ENCODE results near the gene SFRP5.

Gene SFRP5

DNA sequence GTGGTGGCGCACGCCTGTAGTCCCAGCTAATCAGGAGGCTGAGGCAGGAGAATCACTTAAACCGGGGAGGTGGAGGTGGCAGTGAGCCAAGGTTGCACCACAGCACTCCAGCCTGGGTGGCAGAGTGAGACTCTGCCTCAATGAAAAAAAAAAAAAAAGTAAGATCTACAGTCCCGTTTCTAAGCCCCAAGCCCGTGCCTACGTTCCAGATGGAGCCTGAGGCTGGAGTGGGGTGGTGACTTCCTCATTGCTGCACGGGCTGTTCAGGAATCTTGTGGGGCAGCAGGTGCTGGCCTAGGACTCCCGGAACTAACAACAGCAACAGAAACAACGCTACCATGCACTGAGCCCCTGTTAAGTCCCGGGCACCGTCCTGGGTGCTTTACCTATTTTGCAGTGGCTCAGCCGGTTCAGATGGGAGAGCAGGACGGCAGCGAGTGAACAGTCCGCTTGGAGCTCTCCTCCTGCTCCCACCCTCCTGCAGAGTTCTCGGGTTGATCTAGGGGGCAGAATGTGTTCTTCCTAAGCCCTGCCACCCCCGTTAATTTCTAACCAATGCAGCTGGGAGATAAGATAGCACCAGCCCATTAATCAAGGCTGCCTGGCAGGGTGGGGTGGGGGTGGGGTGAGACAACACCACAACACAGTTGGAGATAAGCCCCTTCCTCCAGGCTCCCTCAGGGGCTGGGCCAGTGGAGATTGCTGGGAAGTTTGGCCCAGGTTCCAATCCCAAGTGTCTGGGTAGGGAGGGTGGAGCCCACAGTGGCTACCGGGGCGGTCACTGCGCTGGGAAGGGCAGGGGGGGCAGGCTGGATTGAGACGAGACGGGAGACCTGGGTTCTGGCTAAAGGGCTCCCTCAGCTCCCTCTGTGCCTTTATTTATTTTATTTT is 17.0 kb upstream of the SFRP5 start:
- H3K9me3 ChIP-seq (ENCODE audit: control insufficient read depth in 5 of 5, low read length in 5 of 5), result no peaks in the 10 kb centered on the region
- H3K4me1 ChIP-seq (ENCODE audit: control insufficient read depth in 5 of 5, insufficient read depth in 5 of 5, low read length in 5 of 5), result peaks cover 2 to 12% (median 9%) of the 10 kb centered on the region in 5 donors
- H3K27me3 ChIP-seq (ENCODE audit: control insufficient read depth in 5 of 5, insufficient read depth in 4 of 5, low read length in 5 of 5), result peaks cover 3 to 20% (median 8%) of the 10 kb centered on the region in 5 donors
- no peaks in the 10 kb centered on the region for H3K36me3 ChIP-seq (ENCODE audit: control insufficient read depth in 5 of 5, insufficient read depth in 5 of 5, low read length in 5 of 5)
- H3K9ac ChIP-seq (ENCODE audit: low read length in 5 of 5), result peak overlapping the region in 1 of 5 donors; percentile 31
- peak overlapping the region in 3 of 5 donors; percentile 7 to 61 (median 47) for H3K4me3 ChIP-seq (ENCODE audit: low read depth in 1 of 5, low read length in 5 of 5)
- H3K27ac ChIP-seq (ENCODE audit: low read depth, low read length), result no peak overlapping the region

DNA sequence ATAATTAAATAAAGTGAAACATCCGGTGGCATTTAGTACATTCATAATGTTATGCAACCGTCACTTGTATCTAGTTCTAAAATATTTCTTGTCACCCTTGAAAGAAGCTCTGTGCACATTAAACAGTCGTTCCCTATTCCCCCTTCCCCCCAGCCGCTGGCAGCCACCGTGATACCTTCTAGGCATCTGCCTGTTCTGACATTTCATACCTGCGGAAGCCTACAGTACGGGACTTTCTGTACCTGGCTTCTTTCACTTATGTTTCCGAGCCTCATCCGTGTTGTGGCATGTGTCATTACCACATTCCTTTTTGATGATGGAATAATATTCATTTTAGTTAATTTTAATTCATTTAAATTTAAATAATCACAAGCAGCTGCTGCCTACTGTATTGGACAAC is 13.9 kb upstream of the SFRP5 start:
- peaks cover 0 to 15% (median 3%) of the 10 kb centered on the region in 5 donors for H3K27me3 ChIP-seq (ENCODE audit: control insufficient read depth in 5 of 5, insufficient read depth in 4 of 5, low read length in 5 of 5)
- H3K9ac ChIP-seq (ENCODE audit: low read length in 5 of 5), result no peak overlapping the region
- H3K4me1 ChIP-seq (ENCODE audit: control insufficient read depth in 5 of 5, insufficient read depth in 5 of 5, low read length in 5 of 5), result peaks cover 1 to 21% (median 17%) of the 10 kb centered on the region in 5 donors
- no peak overlapping the region for H3K27ac ChIP-seq (ENCODE audit: low read depth, low read length)
- H3K36me3 ChIP-seq (ENCODE audit: control insufficient read depth in 5 of 5, insufficient read depth in 5 of 5, low read length in 5 of 5), result no peaks in the 10 kb centered on the region
- H3K4me3 ChIP-seq (ENCODE audit: low read depth in 1 of 5, low read length in 5 of 5), result no peak overlapping the region
- H3K9me3 ChIP-seq (ENCODE audit: control insufficient read depth in 5 of 5, low read length in 5 of 5), result no peaks in the 10 kb centered on the region

DNA sequence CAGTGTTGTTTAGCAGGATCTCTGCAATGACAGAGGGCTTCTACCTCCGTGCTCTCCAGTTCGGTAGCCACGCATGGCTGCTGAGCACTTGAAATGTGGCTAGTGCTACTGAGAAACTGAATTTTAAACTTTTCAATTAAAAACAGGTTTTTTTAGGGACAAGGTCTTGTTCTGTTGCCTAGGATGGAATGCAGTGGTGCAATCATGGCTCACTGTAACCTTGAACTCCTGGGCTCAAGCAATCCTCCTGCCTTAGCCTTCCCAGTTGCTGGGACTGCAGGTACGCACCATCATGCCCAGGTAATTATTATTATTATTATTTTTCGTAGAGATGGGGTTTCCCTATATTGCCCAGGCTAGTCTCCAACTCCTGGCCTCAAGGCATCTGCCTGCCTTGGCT is 13.4 kb upstream of the SFRP5 start:
- Histone ChIP-seq H3K4me1 (ENCODE audit: control insufficient read depth in 5 of 5, insufficient read depth in 5 of 5, low read length in 5 of 5) (peaks cover 3 to 26% (median 17%) of the 10 kb centered on the region in 5 donors), H3K9ac (ENCODE audit: low read length in 5 of 5) (no peak overlapping the region), H3K36me3 (ENCODE audit: control insufficient read depth in 5 of 5, insufficient read depth in 5 of 5, low read length in 5 of 5) (no peaks in the 10 kb centered on the region), H3K4me3 (ENCODE audit: low read depth in 1 of 5, low read length in 5 of 5) (no peak overlapping the region), H3K27ac (ENCODE audit: low read depth, low read length) (no peak overlapping the region), H3K9me3 (ENCODE audit: control insufficient read depth in 5 of 5, low read length in 5 of 5) (no peaks in the 10 kb centered on the region), H3K27me3 (ENCODE audit: control insufficient read depth in 5 of 5, insufficient read depth in 4 of 5, low read length in 5 of 5) (peaks cover 0 to 15% (median 3%) of the 10 kb centered on the region in 5 donors)

DNA sequence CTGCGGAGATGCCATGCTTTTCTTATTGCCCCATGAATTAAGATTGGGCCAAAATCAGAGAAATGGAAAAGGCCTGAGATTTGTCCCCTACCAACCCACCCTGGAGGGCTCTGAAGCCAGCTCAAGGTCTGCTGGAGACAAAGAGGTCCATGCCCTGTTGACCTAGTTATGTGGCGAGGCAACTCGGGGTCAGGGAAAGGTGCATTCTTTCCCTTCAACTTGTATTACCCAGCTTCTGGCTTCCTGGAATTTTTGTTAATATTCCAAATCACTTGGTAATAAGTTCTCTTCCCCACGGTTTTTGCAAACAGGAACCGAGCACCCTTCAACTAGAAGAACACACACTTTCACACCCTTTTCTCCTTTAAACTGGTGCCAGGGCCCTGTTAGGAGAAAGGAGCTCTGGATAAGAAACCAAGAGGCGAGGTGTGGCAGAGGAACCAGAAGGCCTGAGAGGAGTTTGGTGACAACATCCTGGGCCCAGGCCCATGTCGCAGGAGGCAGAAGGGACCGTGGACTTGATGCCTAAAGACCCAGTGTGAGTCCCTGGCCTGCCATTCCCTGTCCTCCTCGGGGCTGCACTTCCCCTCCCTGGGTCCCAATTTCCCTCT is 12.5 kb upstream of the SFRP5 start:
- Histone ChIP-seq H3K9me3 (ENCODE audit: control insufficient read depth in 5 of 5, low read length in 5 of 5) (no peaks in the 10 kb centered on the region), H3K27ac (ENCODE audit: low read depth, low read length) (no peak overlapping the region), H3K36me3 (ENCODE audit: control insufficient read depth in 5 of 5, insufficient read depth in 5 of 5, low read length in 5 of 5) (no peaks in the 10 kb centered on the region), H3K4me1 (ENCODE audit: control insufficient read depth in 5 of 5, insufficient read depth in 5 of 5, low read length in 5 of 5) (peaks cover 3 to 31% (median 16%) of the 10 kb centered on the region in 5 donors), H3K9ac (ENCODE audit: low read length in 5 of 5) (no peak overlapping the region), H3K4me3 (ENCODE audit: low read depth in 1 of 5, low read length in 5 of 5) (no peak overlapping the region), H3K27me3 (ENCODE audit: control insufficient read depth in 5 of 5, insufficient read depth in 4 of 5, low read length in 5 of 5) (peaks cover 0 to 11% (median 0%) of the 10 kb centered on the region in 5 donors)

- H3K36me3 ChIP-seq (ENCODE audit: control insufficient read depth in 5 of 5, insufficient read depth in 5 of 5, low read length in 5 of 5), result no peaks in the 10 kb centered on the region
- H3K27ac ChIP-seq (ENCODE audit: low read depth, low read length), result no peak overlapping the region
- no peak overlapping the region for H3K4me3 ChIP-seq (ENCODE audit: low read depth in 1 of 5, low read length in 5 of 5)
- H3K9me3 ChIP-seq (ENCODE audit: control insufficient read depth in 5 of 5, low read length in 5 of 5), result no peaks in the 10 kb centered on the region
- H3K27me3 ChIP-seq (ENCODE audit: control insufficient read depth in 5 of 5, insufficient read depth in 4 of 5, low read length in 5 of 5), result peaks cover 0 to 4% (median 0%) of the 10 kb centered on the region in 5 donors
- H3K9ac ChIP-seq (ENCODE audit: low read length in 5 of 5), result no peak overlapping the region
- peaks cover 0 to 23% (median 8%) of the 10 kb centered on the region in 5 donors for H3K4me1 ChIP-seq (ENCODE audit: control insufficient read depth in 5 of 5, insufficient read depth in 5 of 5, low read length in 5 of 5)
Measured at GRCh38 chr10:97782455-97783228, 10.8 kb upstream of the SFRP5 start.

GRCh38 chr10:97781618-97782331 is 10.0 kb upstream of the SFRP5 start:
- no peak overlapping the region for H3K4me3 ChIP-seq (ENCODE audit: low read depth in 1 of 5, low read length in 5 of 5)
- no peaks in the 10 kb centered on the region for H3K9me3 ChIP-seq (ENCODE audit: control insufficient read depth in 5 of 5, low read length in 5 of 5)
- H3K9ac ChIP-seq (ENCODE audit: low read length in 5 of 5), result peak overlapping the region in 1 of 5 donors; percentile 30
- H3K27me3 ChIP-seq (ENCODE audit: control insufficient read depth in 5 of 5, insufficient read depth in 4 of 5, low read length in 5 of 5), result no peaks in the 10 kb centered on the region
- no peak overlapping the region for H3K27ac ChIP-seq (ENCODE audit: low read depth, low read length)
- no peaks in the 10 kb centered on the region for H3K36me3 ChIP-seq (ENCODE audit: control insufficient read depth in 5 of 5, insufficient read depth in 5 of 5, low read length in 5 of 5)
- H3K4me1 ChIP-seq (ENCODE audit: control insufficient read depth in 5 of 5, insufficient read depth in 5 of 5, low read length in 5 of 5), result peaks cover 0 to 23% (median 8%) of the 10 kb centered on the region in 5 donors

DNA sequence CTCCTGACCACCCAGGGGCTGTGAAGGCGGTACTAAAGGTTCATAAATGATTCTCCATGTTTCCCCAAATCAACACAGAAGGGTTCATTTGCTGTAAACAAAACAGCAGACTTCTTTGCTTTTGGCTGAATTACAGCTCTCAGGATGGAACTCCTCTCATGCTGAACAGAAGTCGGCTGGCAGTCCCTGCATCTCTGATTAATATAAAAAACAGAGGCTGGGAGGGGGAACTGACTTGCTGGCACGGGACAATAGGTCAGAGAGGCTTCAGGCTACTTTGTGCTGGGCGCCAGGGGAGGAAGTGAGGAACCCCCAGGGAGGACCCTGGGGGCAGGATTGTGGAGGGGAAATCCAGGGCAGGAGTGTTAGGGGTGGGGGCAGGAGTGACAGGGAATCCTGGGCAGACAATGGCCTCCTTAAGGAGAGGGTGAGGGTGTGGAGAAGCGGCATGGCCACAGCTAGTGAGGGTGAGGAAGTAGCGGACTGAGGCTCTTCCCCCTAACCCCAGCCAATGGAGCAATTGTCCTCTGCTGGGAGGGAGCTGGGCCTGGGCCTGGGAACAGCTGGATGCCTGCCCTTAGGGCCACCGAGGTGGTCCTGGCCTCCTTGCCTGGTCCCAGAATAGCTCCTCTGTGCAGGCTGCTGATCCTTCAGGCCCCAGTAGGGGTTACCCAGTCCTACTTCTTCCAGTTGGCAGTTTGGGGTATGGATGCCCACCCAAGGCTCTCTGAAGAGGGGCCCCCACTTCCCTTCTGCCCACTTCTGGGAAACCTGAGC is 9.2 kb upstream of the SFRP5 start:
- peak overlapping the region in 1 of 5 donors; percentile 30 for H3K9ac ChIP-seq (ENCODE audit: low read length in 5 of 5)
- H3K27me3 ChIP-seq (ENCODE audit: control insufficient read depth in 5 of 5, insufficient read depth in 4 of 5, low read length in 5 of 5), result no peaks in the 10 kb centered on the region
- no peak overlapping the region for H3K27ac ChIP-seq (ENCODE audit: low read depth, low read length)
- H3K4me3 ChIP-seq (ENCODE audit: low read depth in 1 of 5, low read length in 5 of 5), result no peak overlapping the region
- H3K36me3 ChIP-seq (ENCODE audit: control insufficient read depth in 5 of 5, insufficient read depth in 5 of 5, low read length in 5 of 5), result no peaks in the 10 kb centered on the region
- no peaks in the 10 kb centered on the region for H3K9me3 ChIP-seq (ENCODE audit: control insufficient read depth in 5 of 5, low read length in 5 of 5)
- peaks cover 0 to 23% (median 8%) of the 10 kb centered on the region in 5 donors for H3K4me1 ChIP-seq (ENCODE audit: control insufficient read depth in 5 of 5, insufficient read depth in 5 of 5, low read length in 5 of 5)

DNA sequence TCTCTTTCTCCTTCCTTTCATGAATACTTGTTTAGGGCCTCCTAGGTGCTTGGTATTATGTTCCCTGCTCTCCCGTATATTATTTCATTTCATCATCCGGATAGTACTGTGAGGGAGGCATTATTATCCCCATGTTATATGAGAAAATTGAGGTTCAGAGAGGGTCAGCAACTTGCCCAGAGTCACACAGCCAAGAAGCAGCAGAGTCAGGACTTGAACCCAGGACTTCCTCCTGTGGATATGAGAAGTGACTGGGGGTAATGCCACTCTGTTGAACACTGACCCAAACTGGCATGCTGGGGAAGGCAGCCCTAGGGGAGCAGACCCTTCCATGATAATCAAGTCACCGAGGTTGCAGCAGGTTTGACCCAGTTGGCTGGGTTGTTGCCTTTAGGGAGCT is 8.2 kb upstream of the SFRP5 start:
- Histone ChIP-seq H3K27me3 (ENCODE audit: control insufficient read depth in 5 of 5, insufficient read depth in 4 of 5, low read length in 5 of 5) (peaks cover 0 to 2% (median 0%) of the 10 kb centered on the region in 5 donors), H3K4me3 (ENCODE audit: low read depth in 1 of 5, low read length in 5 of 5) (no peak overlapping the region), H3K9ac (ENCODE audit: low read length in 5 of 5) (no peak overlapping the region), H3K27ac (ENCODE audit: low read depth, low read length) (no peak overlapping the region), H3K9me3 (ENCODE audit: control insufficient read depth in 5 of 5, low read length in 5 of 5) (no peaks in the 10 kb centered on the region), H3K4me1 (ENCODE audit: control insufficient read depth in 5 of 5, insufficient read depth in 5 of 5, low read length in 5 of 5) (peaks cover 0 to 23% (median 8%) of the 10 kb centered on the region in 5 donors), H3K36me3 (ENCODE audit: control insufficient read depth in 5 of 5, insufficient read depth in 5 of 5, low read length in 5 of 5) (no peaks in the 10 kb centered on the region)

GRCh38 chr10:97779492-97779891 is 7.7 kb upstream of the SFRP5 start:
- peaks cover 0 to 4% (median 0%) of the 10 kb centered on the region in 5 donors for H3K27me3 ChIP-seq (ENCODE audit: control insufficient read depth in 5 of 5, insufficient read depth in 4 of 5, low read length in 5 of 5)
- no peak overlapping the region for H3K4me3 ChIP-seq (ENCODE audit: low read depth in 1 of 5, low read length in 5 of 5)
- no peaks in the 10 kb centered on the region for H3K36me3 ChIP-seq (ENCODE audit: control insufficient read depth in 5 of 5, insufficient read depth in 5 of 5, low read length in 5 of 5)
- no peak overlapping the region for H3K27ac ChIP-seq (ENCODE audit: low read depth, low read length)
- H3K9me3 ChIP-seq (ENCODE audit: control insufficient read depth in 5 of 5, low read length in 5 of 5), result no peaks in the 10 kb centered on the region
- H3K4me1 ChIP-seq (ENCODE audit: control insufficient read depth in 5 of 5, insufficient read depth in 5 of 5, low read length in 5 of 5), result peaks cover 0 to 23% (median 8%) of the 10 kb centered on the region in 5 donors
- H3K9ac ChIP-seq (ENCODE audit: low read length in 5 of 5), result no peak overlapping the region
